CD4-positive, CD25-positive, alpha-beta regulatory T cell (primary cell): ENCODE data around the gene NCAN. TPM values are rescaled to one million over a fixed set of nuclear protein-coding genes. Genes with fewer than 3 reads are reported as not detected.

Source experiments
- ATAC-seq, 2 donors: fragments of 150-1000 bp; cut with Tn5 transposase; one replicate each; pipeline ENCODE4 v1.10.0; 2021; ENCODE audit warnings: low read depth in 2 of 2, moderate number of reproducible peaks in 2 of 2, moderate library complexity in 1 of 2
- DNase-seq, 3 donors: peaks; one replicate each; pipeline versions ENCODE4 v3.0.0 to v3.0.0-alpha.2; 2012 to 2022; ENCODE audit warnings: mixed read lengths in 1 of 3
- H3K27ac ChIP-seq: one replicate; pipeline ENCODE4 v1.7.0; 2013; ENCODE audit warnings: mild to moderate bottlenecking, low read length; ENCODE audit not compliant: insufficient read depth, poor library complexity, severe bottlenecking
- H3K27me3 ChIP-seq: one replicate; pipeline ENCODE4 v1.7.0; 2013; ENCODE audit warnings: low read length; ENCODE audit not compliant: control insufficient read depth, insufficient read depth
- H3K36me3 ChIP-seq: one replicate; pipeline ENCODE4 v1.7.0; 2013; ENCODE audit warnings: mild to moderate bottlenecking, low read length, moderate library complexity; ENCODE audit not compliant: control insufficient read depth, insufficient read depth
- H3K4me1 ChIP-seq: 2 replicates; pipeline ENCODE4 v1.7.0; 2013; ENCODE audit warnings: mild to moderate bottlenecking, low read length; ENCODE audit not compliant: insufficient read depth, control insufficient read depth, poor library complexity, severe bottlenecking
- H3K4me3 ChIP-seq: one replicate; pipeline ENCODE4 v1.7.0; 2013; ENCODE audit warnings: low read depth, mild to moderate bottlenecking, low read length, moderate library complexity
- H3K9me3 ChIP-seq, 2 experiments: 1 replicate in 1 of 2; 2 replicates in 1 of 2; pipeline ENCODE4 v1.7.0; 2013; ENCODE audit warnings: low read length in 2 of 2, mild to moderate bottlenecking in 1 of 2, moderate library complexity in 1 of 2; ENCODE audit not compliant: control insufficient read depth in 2 of 2
- H3K27ac Mint-ChIP-seq, 3 donors: one replicate each; pipeline ENCODE4 v1.8.0; 2020 to 2022; ENCODE audit warnings: mild to moderate bottlenecking in 3 of 3, mixed read lengths in 3 of 3, moderate library complexity in 2 of 3
- H3K27me3 Mint-ChIP-seq: one replicate; pipeline ENCODE4 v1.8.0; 2022; ENCODE audit warnings: mild to moderate bottlenecking, mixed read lengths
- H3K36me3 Mint-ChIP-seq: one replicate; pipeline ENCODE4 v1.8.0; 2020; ENCODE audit warnings: mixed read lengths
- H3K4me1 Mint-ChIP-seq, 4 donors: one replicate each; pipeline ENCODE4 v1.8.0; 2020 to 2022; ENCODE audit warnings: mixed read lengths in 4 of 4, mild to moderate bottlenecking in 1 of 4
- H3K4me3 Mint-ChIP-seq, 4 donors: one replicate each; pipeline ENCODE4 v1.8.0; 2020 to 2022; ENCODE audit warnings: mild to moderate bottlenecking in 4 of 4, mixed read lengths in 4 of 4, moderate library complexity in 3 of 4
- H3K9me3 Mint-ChIP-seq, 7 donors: one replicate each; pipeline ENCODE4 v1.8.0; 2020 to 2022; ENCODE audit warnings: mixed read lengths in 7 of 7, mild to moderate bottlenecking in 3 of 7, moderate library complexity in 2 of 7
- polyA plus RNA-seq, 4 donors: library from polyadenylated mRNA; unstranded; fragments of 300-500 nt; fragmentation: Illumina TruSeq; gene quantifications; one replicate each; pipeline ENCODE4 v1.2.3, GENCODE V29; 2021
- total RNA-seq: library from RNA; stranded (reverse); gene quantifications from one replicate; pipeline ENCODE4 v1.2.3, GENCODE V29; 2022

Gene NCAN
- total and polyA plus RNA-seq, 5 donors from 2014 or later = not detected

DNA sequence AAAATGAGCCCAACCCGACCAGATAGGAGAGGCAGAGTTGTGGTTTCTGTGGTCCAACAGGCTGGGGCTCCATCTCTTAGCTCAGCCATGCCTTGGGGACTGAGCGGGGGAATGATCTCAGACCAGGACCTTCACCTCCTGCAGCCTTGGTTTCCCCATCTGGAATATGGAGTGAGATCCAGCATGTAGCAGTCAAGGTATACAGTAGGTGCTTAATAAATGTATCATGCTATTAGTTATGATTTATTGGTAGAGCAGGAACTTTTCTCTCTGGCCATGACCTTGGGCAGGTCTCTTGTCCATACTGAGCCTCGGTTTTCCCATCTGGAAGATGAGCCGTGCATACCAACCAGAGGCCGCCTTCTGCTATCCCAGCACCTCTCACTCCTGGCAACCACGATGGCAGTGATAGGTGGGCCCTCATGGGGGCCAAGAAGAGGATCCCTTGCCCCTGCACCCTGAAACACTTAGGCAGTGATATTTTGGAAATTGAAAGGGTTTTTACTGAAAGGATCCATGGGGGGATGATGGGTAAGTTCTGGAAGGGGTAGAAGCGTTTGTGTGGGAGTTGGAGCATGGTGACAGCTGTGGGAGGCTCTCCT lies 52.2 kb downstream of the NCAN start:
- Histone ChIP-seq H3K27me3 (peaks cover 5% of the 10 kb centered on the region), H3K27ac (no peak overlapping the region), H3K36me3 (no peaks in the 10 kb centered on the region), H3K9me3 (no peaks in the 10 kb centered on the region), H3K4me1 (peaks cover 11% of the 10 kb centered on the region), H3K4me3 (no peak overlapping the region)
- peaks cover 0 to 12% (median 2%) of the 10 kb centered on the region in 4 donors for H3K4me1 Mint-ChIP-seq
- H3K9me3 Mint-ChIP-seq = peaks cover 0 to 2% (median 0%) of the 10 kb centered on the region in 7 donors
- H3K27me3 Mint-ChIP-seq = peaks cover 47% of the 10 kb centered on the region
- no peak overlapping the region for H3K27ac Mint-ChIP-seq
- no peak for ATAC-seq
- H3K4me3 Mint-ChIP-seq = no peak overlapping the region
- H3K36me3 Mint-ChIP-seq = no peaks in the 10 kb centered on the region
- DNase-seq = no peak

DNA sequence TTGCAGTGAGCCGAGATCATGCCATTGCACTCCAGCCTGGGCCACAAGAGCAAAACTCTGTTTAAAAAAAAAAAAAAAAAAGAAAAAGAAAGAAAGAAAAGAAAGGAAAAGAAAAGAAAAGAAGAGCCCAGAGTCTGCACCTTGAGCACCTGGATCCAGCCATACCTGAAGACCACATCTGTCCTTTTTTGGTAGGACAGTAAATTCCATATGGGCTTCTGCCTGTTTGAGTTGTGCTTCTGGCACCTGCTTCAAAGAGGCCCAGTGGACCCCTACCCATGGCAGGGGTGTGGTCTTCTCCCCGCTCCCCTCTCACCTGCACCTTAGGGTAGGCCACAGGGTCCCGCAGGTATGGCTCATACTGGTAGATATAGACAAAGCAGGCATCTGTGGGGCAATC lies 55.5 kb downstream of the NCAN start:
- H3K27ac ChIP-seq = no peak overlapping the region
- Mint-ChIP-seq H3K9me3 (peaks cover 0 to 2% (median 0%) of the 10 kb centered on the region in 7 donors), H3K27me3 (peaks cover 32% of the 10 kb centered on the region), H3K36me3 (no peaks in the 10 kb centered on the region), H3K4me3 (no peak overlapping the region), H3K27ac (no peak overlapping the region), H3K4me1 (peaks cover 0 to 6% (median 0%) of the 10 kb centered on the region in 4 donors)
- ATAC-seq = no peak
- H3K27me3 ChIP-seq = peaks cover under 1% of the 10 kb centered on the region
- H3K36me3 ChIP-seq = no peaks in the 10 kb centered on the region
- H3K4me3 ChIP-seq = no peak overlapping the region
- no peaks in the 10 kb centered on the region for H3K4me1 ChIP-seq
- no peak for DNase-seq
- H3K9me3 ChIP-seq = no peaks in the 10 kb centered on the region

DNA sequence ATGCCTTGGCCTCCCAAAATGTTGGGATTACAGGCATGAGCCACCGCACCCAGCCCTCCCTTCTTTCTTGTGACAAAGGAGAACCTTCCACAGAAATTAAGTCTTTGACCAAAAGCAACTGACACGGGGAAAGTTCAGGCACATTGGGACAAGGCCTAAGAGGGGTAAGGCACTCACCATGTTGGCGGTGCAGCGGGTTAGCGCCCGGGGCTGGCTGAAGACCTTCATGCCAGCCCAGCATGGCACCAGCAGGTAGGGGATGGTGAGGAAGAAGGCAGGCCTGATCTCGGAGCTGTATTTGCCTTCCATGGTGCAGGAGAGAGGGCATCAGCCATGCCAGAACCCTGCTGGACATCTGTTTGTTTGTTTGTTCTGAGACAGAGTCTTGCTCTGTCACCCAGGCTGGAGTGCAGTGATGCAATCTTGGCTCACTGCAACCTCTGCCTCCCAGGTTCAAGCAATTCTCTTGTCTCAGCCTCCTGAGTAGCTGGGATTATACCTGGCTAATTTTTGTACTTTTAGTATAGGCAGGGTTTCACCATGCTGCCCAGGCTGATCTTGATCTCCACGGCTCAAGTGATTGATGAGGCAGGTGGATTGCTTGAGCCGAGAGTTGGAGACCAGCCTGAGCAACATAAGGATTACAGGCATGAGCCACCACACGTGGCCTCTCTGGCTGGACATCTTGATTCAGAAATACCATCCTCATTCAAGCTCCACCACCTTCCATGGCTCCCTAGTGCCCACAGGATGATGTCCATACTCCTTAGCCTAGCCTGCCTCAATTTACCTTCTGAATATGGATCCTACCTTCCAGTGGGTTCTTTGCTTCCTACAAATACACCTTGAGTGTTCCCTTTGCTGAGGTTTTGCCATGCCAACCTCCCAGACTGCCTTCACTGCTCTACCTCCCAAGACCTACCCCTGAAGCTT lies 57.0 kb downstream of the NCAN start:
- no peaks in the 10 kb centered on the region for H3K9me3 ChIP-seq
- no peak for DNase-seq
- H3K36me3 Mint-ChIP-seq = no peaks in the 10 kb centered on the region
- H3K27ac ChIP-seq = no peak overlapping the region
- no peaks in the 10 kb centered on the region for H3K36me3 ChIP-seq
- peaks cover 0 to 12% (median 2%) of the 10 kb centered on the region in 4 donors for H3K4me1 Mint-ChIP-seq
- no peak for ATAC-seq
- peaks cover 28% of the 10 kb centered on the region for H3K27me3 Mint-ChIP-seq
- no peak overlapping the region for H3K4me3 Mint-ChIP-seq
- no peak overlapping the region for H3K4me3 ChIP-seq
- H3K27me3 ChIP-seq = no peaks in the 10 kb centered on the region
- peaks cover 0 to under 1% (median 0%) of the 10 kb centered on the region in 7 donors for H3K9me3 Mint-ChIP-seq
- H3K4me1 ChIP-seq = no peaks in the 10 kb centered on the region
- no peak overlapping the region for H3K27ac Mint-ChIP-seq

DNA sequence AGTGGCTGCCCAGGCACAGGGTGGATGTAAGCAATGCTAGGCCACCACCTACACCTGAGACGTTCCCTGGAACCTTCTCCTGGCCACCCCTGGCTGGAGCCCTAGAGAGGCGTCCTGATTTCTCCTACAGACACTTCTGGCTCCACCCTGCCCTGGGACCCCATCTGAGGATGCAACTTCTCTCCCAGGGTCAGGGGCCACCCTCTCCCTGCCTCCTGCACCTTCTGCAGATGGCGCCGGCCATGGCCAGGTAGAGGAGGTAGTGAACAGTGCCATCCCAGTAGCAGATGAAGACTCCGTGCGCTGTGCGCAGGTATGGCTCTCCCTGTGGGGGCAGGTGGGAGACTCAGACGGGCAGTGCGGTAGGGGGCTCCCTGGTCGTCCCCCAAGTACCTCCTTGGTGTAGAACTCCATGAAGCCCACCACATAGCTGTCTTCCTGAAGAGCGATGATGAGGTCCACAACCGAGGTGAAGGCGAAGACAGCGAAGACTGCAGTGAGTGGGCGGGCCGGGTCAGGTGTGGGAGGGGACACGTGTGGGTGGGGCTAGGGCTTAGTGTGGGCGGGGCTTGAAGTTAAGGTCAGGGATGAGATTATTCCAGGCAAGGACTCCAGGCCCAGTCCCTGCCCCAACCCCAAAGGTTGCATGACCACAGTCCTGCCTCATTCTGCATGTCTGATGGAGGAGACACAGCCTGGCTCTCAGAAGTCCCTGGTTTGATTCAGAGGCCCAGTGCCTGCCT lies 58.4 kb downstream of the NCAN start:
- Mint-ChIP-seq H3K4me3 (no peak overlapping the region), H3K27ac (no peak overlapping the region), H3K27me3 (peaks cover 27% of the 10 kb centered on the region), H3K36me3 (no peaks in the 10 kb centered on the region), H3K9me3 (no peaks in the 10 kb centered on the region), H3K4me1 (peaks cover 0 to 18% (median 2%) of the 10 kb centered on the region in 4 donors)
- no peaks in the 10 kb centered on the region for H3K4me1 ChIP-seq
- DNase-seq (no peak), ATAC-seq (no peak)
- H3K27me3 ChIP-seq = no peaks in the 10 kb centered on the region
- H3K9me3 ChIP-seq = no peaks in the 10 kb centered on the region
- H3K4me3 ChIP-seq = no peak overlapping the region
- no peaks in the 10 kb centered on the region for H3K36me3 ChIP-seq
- H3K27ac ChIP-seq = no peak overlapping the region

DNA sequence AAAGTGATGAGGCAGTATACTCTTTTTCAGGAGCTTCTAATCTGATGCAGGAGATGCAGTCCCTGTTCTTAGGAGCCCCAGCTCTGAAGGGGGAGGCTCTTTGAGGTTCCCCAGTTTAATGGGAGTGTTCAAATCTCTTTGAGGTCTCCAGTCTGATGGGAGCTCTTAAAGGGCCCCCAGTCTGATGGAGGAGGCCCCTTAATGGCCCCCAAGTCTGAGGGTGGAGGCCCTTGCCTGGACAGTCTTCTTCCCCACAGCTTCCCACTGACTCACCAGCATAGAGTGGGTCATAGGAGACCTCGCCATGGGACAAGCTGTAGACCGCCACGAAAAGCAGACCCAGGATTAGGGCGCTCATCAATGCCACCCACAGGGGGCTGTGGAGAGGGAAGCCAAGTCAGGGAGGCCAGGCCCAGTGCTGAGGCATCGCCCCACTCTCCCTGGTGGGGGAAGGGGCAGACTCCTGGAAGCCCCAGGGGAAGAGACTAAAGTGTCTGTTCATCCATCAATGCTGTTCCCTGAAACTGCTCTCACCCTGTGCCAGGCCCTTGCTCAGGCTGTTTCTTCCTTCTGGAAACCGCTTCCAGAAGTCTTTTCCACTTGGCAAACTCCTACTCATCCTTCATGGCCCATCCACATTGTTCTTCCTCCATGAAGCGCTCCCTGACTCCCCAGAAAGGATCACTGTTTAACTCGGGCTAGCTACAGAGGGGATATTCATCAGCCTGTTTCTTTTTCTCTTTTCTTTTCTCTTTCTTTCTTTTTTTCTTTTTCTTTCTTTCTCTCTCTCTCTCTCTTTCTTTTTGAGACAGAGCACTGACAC lies 59.2 kb downstream of the NCAN start:
- Histone ChIP-seq H3K27me3 (no peaks in the 10 kb centered on the region), H3K9me3 (no peaks in the 10 kb centered on the region), H3K27ac (no peak overlapping the region), H3K4me3 (no peak overlapping the region), H3K36me3 (peaks cover 5% of the 10 kb centered on the region), H3K4me1 (no peaks in the 10 kb centered on the region)
- no peak overlapping the region for H3K4me3 Mint-ChIP-seq
- no peak overlapping the region for H3K27ac Mint-ChIP-seq
- peaks cover 0 to 18% (median 2%) of the 10 kb centered on the region in 4 donors for H3K4me1 Mint-ChIP-seq
- H3K27me3 Mint-ChIP-seq = peaks cover 21% of the 10 kb centered on the region
- ATAC-seq (no peak), DNase-seq (no peak)
- no peaks in the 10 kb centered on the region for H3K9me3 Mint-ChIP-seq
- no peaks in the 10 kb centered on the region for H3K36me3 Mint-ChIP-seq

DNA sequence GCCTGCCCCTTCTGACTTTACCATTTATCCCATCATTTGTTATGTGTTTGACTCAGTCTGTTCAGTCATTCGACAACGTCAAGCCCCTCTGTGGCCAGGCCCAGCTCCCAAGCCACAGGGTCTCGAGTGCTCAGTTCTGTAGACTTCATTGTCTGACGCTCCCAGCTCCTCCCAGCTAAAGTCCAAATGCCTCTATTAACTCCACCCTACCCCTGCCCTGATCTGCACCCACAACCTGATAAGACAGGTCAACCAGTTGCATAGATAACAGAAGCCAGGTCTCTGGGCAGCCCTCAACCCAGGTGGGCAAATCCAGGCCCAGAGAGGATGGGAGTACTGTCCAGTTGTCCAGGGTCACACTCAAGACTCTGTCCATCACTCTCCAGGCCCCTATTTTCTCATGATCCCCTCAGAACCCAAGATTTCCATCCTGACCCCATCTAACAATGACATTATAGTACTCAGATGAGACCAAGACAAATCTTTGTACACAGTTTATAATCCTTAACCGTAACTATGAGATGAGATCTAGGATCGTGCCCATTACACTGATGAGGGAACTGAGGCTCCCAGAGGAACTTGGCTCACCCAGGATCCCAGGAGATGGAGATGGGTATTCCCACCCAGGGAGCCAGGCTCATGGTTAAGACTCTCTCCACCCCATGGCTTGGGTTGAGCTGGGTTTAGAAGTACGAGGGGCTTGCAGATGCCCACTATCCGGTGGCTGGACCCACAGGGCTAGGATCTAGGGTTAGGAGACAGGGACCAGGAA lies 60.3 kb downstream of the NCAN start:
- Histone ChIP-seq H3K36me3 (peaks cover 14% of the 10 kb centered on the region), H3K9me3 (no peaks in the 10 kb centered on the region), H3K27ac (no peak overlapping the region), H3K4me1 (no peaks in the 10 kb centered on the region), H3K4me3 (no peak overlapping the region), H3K27me3 (no peaks in the 10 kb centered on the region)
- peaks cover 0 to 18% (median 2%) of the 10 kb centered on the region in 4 donors for H3K4me1 Mint-ChIP-seq
- H3K9me3 Mint-ChIP-seq = no peaks in the 10 kb centered on the region
- no peak for DNase-seq
- no peak overlapping the region for H3K27ac Mint-ChIP-seq
- peaks cover 17% of the 10 kb centered on the region for H3K27me3 Mint-ChIP-seq
- peak overlapping the region in 1 of 4 donors; percentile 19 for H3K4me3 Mint-ChIP-seq
- peaks cover 7% of the 10 kb centered on the region for H3K36me3 Mint-ChIP-seq
- ATAC-seq = no peak
